Measurements from ENCODE around the gene ACKR2. TPM values are rescaled to one million over a fixed set of nuclear protein-coding genes. Genes with fewer than 3 reads are reported as not detected.

The ACKR2 gene
- total and polyA plus RNA-seq, 4 donors, result 0.26 to 7.8 (median 3.1) TPM; not detected in 1

DNA sequence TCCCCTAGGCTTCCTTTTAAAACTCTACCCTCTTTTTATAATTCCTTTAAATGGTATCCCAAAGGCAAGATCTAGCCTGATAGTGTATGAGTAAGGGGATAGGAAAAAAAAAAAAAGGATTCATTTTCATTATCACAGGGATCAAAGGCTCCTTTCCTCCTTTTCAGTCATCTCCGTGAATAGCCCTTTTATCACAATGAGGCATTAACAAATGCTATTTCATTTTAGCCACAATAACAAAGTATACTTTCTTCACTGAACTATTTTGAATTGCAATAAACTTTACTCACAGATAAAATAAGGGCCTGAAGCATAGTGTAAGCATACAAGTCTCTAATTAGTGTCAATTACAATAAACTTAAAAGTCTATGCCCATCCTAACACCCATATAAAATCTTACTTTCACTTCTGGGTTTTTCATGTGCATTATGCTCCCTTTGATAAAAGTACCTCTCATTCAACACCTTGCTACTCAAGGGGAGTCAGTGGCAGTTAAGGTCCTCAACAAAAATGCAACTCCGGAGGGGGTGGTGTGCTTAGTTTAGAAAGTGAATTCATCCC lies 13.5 kb upstream of the ACKR2 start:
- H3K4me1 ChIP-seq (ENCODE audit: control insufficient read depth in 1 of 2, insufficient read depth in 2 of 2, low read length in 2 of 2), result no peaks in the 10 kb centered on the region
- no peak overlapping the region for H3K4me3 ChIP-seq (ENCODE audit: low read length in 2 of 2)
- no peak overlapping the region for H3K27ac ChIP-seq (ENCODE audit: low read depth in 1 of 2, low read length in 2 of 2)
- H3K27me3 ChIP-seq (ENCODE audit: control insufficient read depth in 1 of 2, insufficient read depth in 2 of 2, low read length in 1 of 2), result no peaks in the 10 kb centered on the region
- no peaks in the 10 kb centered on the region for H3K36me3 ChIP-seq (ENCODE audit: control insufficient read depth in 1 of 2, insufficient read depth in 2 of 2, low read length in 1 of 2)
- DNase-seq, result no peak
- no peak for ATAC-seq (ENCODE audit: low FRiP score)
- WGBS, 2 donors, result 97 to 98% methylated on average over 2 of the region's 2 CpGs
- intact Hi-C loops (cut with DNase I), result no loop called here
- H3K9me3 ChIP-seq (ENCODE audit: control insufficient read depth, low read length), result no peaks in the 10 kb centered on the region

DNA sequence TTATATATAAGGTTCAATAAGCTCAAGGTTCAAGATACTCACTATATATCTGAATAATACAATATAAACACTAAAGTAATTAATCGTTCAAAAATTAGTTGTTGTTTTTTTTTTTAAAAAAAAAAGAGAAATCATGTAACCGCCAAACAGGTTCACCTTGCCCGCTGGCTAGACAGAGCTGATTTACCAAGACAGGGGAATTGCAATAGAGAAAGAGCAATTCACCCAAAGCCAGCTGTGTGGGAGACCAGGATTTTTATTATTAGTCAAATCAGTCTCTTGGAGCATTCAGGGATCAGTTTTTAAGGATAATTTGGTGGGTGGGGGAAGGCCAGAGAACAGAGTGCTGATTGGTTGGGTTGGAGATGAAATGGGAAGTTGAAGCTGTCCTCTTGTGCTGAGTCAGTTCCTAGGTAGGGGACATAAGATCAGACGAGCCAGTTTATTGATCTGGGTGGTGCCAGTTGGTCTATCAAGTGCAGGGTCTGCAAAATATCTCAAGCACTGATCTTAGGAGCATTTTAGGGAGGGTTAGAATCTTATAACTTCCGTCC lies 12.8 kb upstream of the ACKR2 start:
- no peak for ATAC-seq (ENCODE audit: low FRiP score)
- H3K27me3 ChIP-seq (ENCODE audit: control insufficient read depth in 1 of 2, insufficient read depth in 2 of 2, low read length in 1 of 2), result no peaks in the 10 kb centered on the region
- intact Hi-C loops (cut with DNase I), result no loop called here
- H3K9me3 ChIP-seq (ENCODE audit: control insufficient read depth, low read length), result no peaks in the 10 kb centered on the region
- no peak overlapping the region for H3K27ac ChIP-seq (ENCODE audit: low read depth in 1 of 2, low read length in 2 of 2)
- H3K4me3 ChIP-seq (ENCODE audit: low read length in 2 of 2), result no peak overlapping the region
- H3K36me3 ChIP-seq (ENCODE audit: control insufficient read depth in 1 of 2, insufficient read depth in 2 of 2, low read length in 1 of 2), result no peaks in the 10 kb centered on the region
- no peaks in the 10 kb centered on the region for H3K4me1 ChIP-seq (ENCODE audit: control insufficient read depth in 1 of 2, insufficient read depth in 2 of 2, low read length in 2 of 2)
- no peak for DNase-seq
- 77 to 96% methylated on average over 4 to 5 of the region's 5 CpGs for WGBS, 2 donors

DNA sequence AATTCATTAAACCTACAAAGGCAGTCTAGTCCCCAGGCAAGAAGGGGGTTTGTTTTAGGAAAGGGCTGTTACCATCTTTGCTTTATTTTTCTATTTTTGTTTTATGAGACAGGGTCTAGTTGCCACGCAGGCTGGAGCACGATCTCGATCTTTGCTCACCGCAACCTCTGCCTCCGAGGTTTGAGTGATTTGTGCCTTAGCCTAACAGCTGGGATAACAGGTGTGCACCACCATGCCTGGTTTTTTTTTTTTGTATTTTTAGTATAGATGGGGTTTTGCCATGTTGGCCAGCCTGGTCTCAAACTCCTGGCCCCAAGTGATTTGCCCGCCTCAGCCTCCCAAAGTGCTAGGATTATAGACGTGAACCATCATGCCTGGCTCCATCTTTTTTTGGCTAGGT lies 9.9 kb upstream of the ACKR2 start:
- Histone ChIP-seq H3K27me3 (ENCODE audit: control insufficient read depth in 1 of 2, insufficient read depth in 2 of 2, low read length in 1 of 2) (no peaks in the 10 kb centered on the region), H3K9me3 (ENCODE audit: control insufficient read depth, low read length) (no peaks in the 10 kb centered on the region), H3K36me3 (ENCODE audit: control insufficient read depth in 1 of 2, insufficient read depth in 2 of 2, low read length in 1 of 2) (no peaks in the 10 kb centered on the region), H3K4me1 (ENCODE audit: control insufficient read depth in 1 of 2, insufficient read depth in 2 of 2, low read length in 2 of 2) (peaks cover 2 to 3% of the 10 kb centered on the region in 2 donors), H3K4me3 (ENCODE audit: low read length in 2 of 2) (no peak overlapping the region), H3K27ac (ENCODE audit: low read depth in 1 of 2, low read length in 2 of 2) (no peak overlapping the region)
- 82 to 85% methylated on average over 7 of the region's 7 CpGs for WGBS, 2 donors
- intact Hi-C loops (cut with DNase I), result no loop called here
- ATAC-seq (ENCODE audit: low FRiP score), result no peak
- no peak for DNase-seq

DNA sequence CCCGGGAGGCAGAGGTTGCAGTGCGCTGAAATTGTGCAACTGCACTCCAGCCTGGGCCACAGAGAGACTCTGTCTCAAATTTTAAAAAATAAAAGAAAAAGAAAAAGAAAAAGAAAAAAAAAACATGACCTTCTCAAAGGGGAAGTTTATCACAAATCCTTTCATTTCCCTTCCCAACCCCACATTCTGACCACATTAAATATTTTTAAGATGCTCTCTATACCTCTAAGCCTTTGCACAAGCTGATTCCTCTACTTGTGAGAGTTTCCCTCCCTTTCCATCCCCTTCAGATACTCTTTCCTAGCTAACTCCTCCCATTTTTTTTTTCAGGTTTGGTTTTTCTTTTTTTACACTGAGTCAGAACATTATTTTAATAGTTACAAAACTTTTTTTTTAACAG lies 9.0 kb upstream of the ACKR2 start:
- WGBS, 2 donors, result 96 to 100% methylated on average over 2 of the region's 2 CpGs
- ATAC-seq (ENCODE audit: low FRiP score), result no peak
- Histone ChIP-seq H3K27me3 (ENCODE audit: control insufficient read depth in 1 of 2, insufficient read depth in 2 of 2, low read length in 1 of 2) (no peaks in the 10 kb centered on the region), H3K4me3 (ENCODE audit: low read length in 2 of 2) (no peak overlapping the region), H3K9me3 (ENCODE audit: control insufficient read depth, low read length) (no peaks in the 10 kb centered on the region), H3K27ac (ENCODE audit: low read depth in 1 of 2, low read length in 2 of 2) (no peak overlapping the region), H3K4me1 (ENCODE audit: control insufficient read depth in 1 of 2, insufficient read depth in 2 of 2, low read length in 2 of 2) (peaks cover 2 to 3% of the 10 kb centered on the region in 2 donors), H3K36me3 (ENCODE audit: control insufficient read depth in 1 of 2, insufficient read depth in 2 of 2, low read length in 1 of 2) (no peaks in the 10 kb centered on the region)
- intact Hi-C loops (cut with DNase I), result no loop called here
- DNase-seq, result no peak

DNA sequence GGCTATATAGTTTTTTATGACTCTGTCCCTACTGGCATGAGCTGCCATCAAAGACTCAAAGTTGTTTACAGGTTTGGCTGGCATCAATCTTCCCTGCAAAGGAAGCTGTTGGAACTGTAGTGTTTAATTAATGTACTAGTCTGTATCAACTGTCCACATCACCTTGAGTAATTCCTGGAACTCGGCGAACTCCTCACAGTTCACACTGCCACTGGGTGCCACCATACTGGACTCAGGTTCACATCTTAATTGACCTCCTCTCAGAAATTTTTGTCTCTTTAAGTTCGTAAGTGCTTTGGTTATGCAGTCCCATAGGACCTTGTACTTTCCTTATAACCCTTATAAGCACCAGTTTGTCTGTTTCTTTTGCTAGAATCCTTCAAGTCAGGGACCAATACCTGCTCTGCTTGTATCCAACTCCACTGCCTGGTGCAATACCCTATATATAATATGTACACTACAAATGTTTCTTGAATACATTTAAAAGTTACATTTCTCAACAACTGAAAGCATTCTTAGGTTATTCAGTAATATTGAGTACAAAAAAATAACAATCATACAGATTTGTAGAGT lies 8.1 kb upstream of the ACKR2 start:
- Histone ChIP-seq H3K27me3 (ENCODE audit: control insufficient read depth in 1 of 2, insufficient read depth in 2 of 2, low read length in 1 of 2) (no peaks in the 10 kb centered on the region), H3K27ac (ENCODE audit: low read depth in 1 of 2, low read length in 2 of 2) (no peak overlapping the region), H3K4me1 (ENCODE audit: control insufficient read depth in 1 of 2, insufficient read depth in 2 of 2, low read length in 2 of 2) (peaks cover 2 to 3% of the 10 kb centered on the region in 2 donors), H3K9me3 (ENCODE audit: control insufficient read depth, low read length) (no peaks in the 10 kb centered on the region), H3K36me3 (ENCODE audit: control insufficient read depth in 1 of 2, insufficient read depth in 2 of 2, low read length in 1 of 2) (no peaks in the 10 kb centered on the region), H3K4me3 (ENCODE audit: low read length in 2 of 2) (no peak overlapping the region)
- intact Hi-C loops (cut with DNase I), result no loop called here
- ATAC-seq (ENCODE audit: low FRiP score), result no peak
- no peak for DNase-seq
- 84 to 93% methylated on average over 3 of the region's 3 CpGs for whole genome bisulfite sequencing, 2 donors

DNA sequence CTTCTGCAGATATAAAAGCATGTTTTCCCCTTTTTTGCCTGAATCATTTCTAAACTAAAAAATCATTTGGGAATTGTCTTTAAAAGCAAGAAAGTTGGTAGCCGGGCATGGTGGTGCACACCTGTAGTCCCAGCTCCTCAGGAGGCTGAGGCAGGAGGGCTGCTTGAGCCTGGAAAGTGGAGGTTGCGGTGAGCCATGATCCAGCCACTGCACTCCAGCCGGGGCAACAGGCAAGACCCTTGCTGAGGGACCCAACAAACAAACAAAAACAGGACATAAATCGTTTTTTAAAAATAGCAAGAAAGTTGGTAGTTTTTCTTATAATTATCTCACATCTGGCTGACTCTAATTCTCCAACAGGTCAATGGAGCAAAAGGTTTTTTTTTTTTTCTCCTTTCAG lies 7.5 kb upstream of the ACKR2 start:
- H3K27me3 ChIP-seq (ENCODE audit: control insufficient read depth in 1 of 2, insufficient read depth in 2 of 2, low read length in 1 of 2), result no peaks in the 10 kb centered on the region
- no peaks in the 10 kb centered on the region for H3K9me3 ChIP-seq (ENCODE audit: control insufficient read depth, low read length)
- no peak for ATAC-seq (ENCODE audit: low FRiP score)
- intact Hi-C loops (cut with DNase I), result no loop called here
- peaks cover 2 to 3% of the 10 kb centered on the region in 2 donors for H3K4me1 ChIP-seq (ENCODE audit: control insufficient read depth in 1 of 2, insufficient read depth in 2 of 2, low read length in 2 of 2)
- H3K36me3 ChIP-seq (ENCODE audit: control insufficient read depth in 1 of 2, insufficient read depth in 2 of 2, low read length in 1 of 2), result no peaks in the 10 kb centered on the region
- no peak for DNase-seq
- 92 to 95% methylated on average over 4 of the region's 4 CpGs for WGBS, 2 donors
- no peak overlapping the region for H3K4me3 ChIP-seq (ENCODE audit: low read length in 2 of 2)
- H3K27ac ChIP-seq (ENCODE audit: low read depth in 1 of 2, low read length in 2 of 2), result no peak overlapping the region

DNA sequence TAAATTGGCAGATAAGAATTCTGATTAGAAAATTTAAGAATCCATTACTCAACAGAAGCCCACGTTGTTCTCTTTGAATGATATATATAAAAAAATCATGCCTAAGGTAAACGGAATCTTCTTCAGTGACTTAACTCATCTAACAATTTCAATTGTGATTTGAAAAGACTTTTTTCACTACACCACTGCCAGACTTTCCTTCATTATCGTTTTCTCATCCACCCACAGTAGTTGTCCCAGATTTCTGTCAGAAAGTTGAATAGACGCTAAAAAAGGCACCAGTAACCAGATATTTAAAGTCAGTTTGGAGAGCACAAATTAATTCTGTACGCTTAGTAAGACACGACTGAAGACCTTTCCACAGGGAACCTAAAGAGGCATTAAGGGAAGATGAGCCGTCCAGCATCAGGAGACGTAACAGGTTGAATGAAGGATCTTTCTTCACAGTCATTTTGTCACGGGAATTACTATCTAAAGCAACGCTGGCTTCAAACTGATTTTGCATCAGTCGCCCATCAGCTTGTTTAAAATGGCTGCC lies 6.3 kb upstream of the ACKR2 start:
- WGBS, 2 donors, result 25 to 29% methylated on average over 11 of the region's 11 CpGs

DNA sequence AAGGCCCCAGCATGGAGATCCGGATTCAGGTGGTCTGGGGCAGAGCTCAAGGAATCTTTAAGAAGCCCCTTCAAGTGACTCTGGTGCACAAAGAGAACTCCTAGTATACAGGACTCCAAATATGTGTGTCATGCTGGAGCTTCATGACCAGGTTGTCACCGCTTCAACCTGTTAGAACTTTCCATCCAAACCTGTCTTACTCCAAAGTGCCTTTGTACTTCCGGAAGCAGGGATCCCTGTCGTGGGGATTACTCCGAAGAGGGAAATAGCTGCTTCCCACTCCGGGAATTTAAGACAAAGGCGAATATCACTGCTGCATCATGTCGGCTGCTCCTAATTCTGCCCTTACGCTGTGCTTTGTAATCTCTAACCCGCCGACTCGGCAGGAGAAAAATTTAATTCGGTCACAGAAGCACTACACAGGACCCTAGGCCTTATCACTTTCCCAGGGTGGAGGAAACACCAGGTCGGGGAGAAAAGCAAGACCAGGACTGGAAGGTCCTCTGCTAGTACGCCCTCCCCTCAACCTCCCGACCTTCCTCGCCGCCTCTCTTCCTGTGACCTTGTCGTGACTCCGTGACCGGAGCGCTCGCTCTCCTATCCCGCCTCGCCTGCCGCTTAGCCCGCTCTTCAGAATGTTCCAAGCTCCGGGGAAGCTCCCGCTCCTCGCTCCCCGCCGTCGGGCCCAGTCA lies 5.7 kb upstream of the ACKR2 start:
- peak in 1 of 2 donors; percentile 84 for DNase-seq
- WGBS, 2 donors, result 1% methylated on average over 28 to 33 of the region's 33 CpGs
- no peaks in the 10 kb centered on the region for H3K36me3 ChIP-seq (ENCODE audit: control insufficient read depth in 1 of 2, insufficient read depth in 2 of 2, low read length in 1 of 2)
- no peaks in the 10 kb centered on the region for H3K9me3 ChIP-seq (ENCODE audit: control insufficient read depth, low read length)
- peak overlapping the region; percentile 1 to 56 for H3K27ac ChIP-seq (ENCODE audit: low read depth in 1 of 2, low read length in 2 of 2)
- intact Hi-C loops (cut with DNase I), result no loop called here
- peaks cover 2 to 3% of the 10 kb centered on the region in 2 donors for H3K4me1 ChIP-seq (ENCODE audit: control insufficient read depth in 1 of 2, insufficient read depth in 2 of 2, low read length in 2 of 2)
- ATAC-seq (ENCODE audit: low FRiP score), result peak; percentile 62
- peak overlapping the region; percentile 42 to 68 for H3K4me3 ChIP-seq (ENCODE audit: low read length in 2 of 2)
- no peaks in the 10 kb centered on the region for H3K27me3 ChIP-seq (ENCODE audit: control insufficient read depth in 1 of 2, insufficient read depth in 2 of 2, low read length in 1 of 2)

More for the DNA sequence above, 6.3 kb upstream of the ACKR2 start:
- Histone ChIP-seq H3K9me3 (ENCODE audit: control insufficient read depth, low read length) (no peaks in the 10 kb centered on the region), H3K27me3 (ENCODE audit: control insufficient read depth in 1 of 2, insufficient read depth in 2 of 2, low read length in 1 of 2) (no peaks in the 10 kb centered on the region), H3K4me3 (ENCODE audit: low read length in 2 of 2) (peak overlapping the region; percentile 42 to 68), H3K4me1 (ENCODE audit: control insufficient read depth in 1 of 2, insufficient read depth in 2 of 2, low read length in 2 of 2) (peaks cover 2 to 3% of the 10 kb centered on the region in 2 donors), H3K36me3 (ENCODE audit: control insufficient read depth in 1 of 2, insufficient read depth in 2 of 2, low read length in 1 of 2) (no peaks in the 10 kb centered on the region), H3K27ac (ENCODE audit: low read depth in 1 of 2, low read length in 2 of 2) (peak overlapping the region in 1 of 2 donors; percentile 56)
- ATAC-seq (ENCODE audit: low FRiP score), result no peak
- intact Hi-C loops (cut with DNase I), result no loop called here
- no peak for DNase-seq

Data from aorta (tissue), 5 donors.